ENCODE data around the gene RXRB. TPM values are rescaled to one million over a fixed set of nuclear protein-coding genes. Genes with fewer than 3 reads are reported as not detected.

Gene RXRB
- total RNA-seq, 1 experiment from 2014 or later = 49.9 TPM

- no peak within 1 kb of the TSS for H3K27ac ChIP-seq (ENCODE audit: low read depth, low read length)
- H3K9me3 ChIP-seq (ENCODE audit: control insufficient read depth in 1 of 2, insufficient read depth in 1 of 2, low read depth in 1 of 2, low read length in 2 of 2) = no peaks in the 10 kb centered on the region
- ChIA-PET CTCF (no interaction called here), RAD21 (ENCODE audit: low non-redundant PET in 1 of 2, low total read pairs in 2 of 2, uncharacterized antibody in 2 of 2, unreplicated experiment in 2 of 2) (no interaction called here), POLR2A (no interaction called here)
- H2AFZ ChIP-seq (ENCODE audit: low read depth, low read length, poor library complexity, severe bottlenecking) = no peak within 1 kb of the TSS
- BruUV-seq (replicated peaks) = no TSS peak
- DNase-seq (ENCODE audit: low read depth, low spot score) (no peak), ATAC-seq (no peak)
- H3K4me1 ChIP-seq (ENCODE audit: control insufficient read depth in 1 of 2, insufficient read depth in 2 of 2, low read length in 2 of 2) = peaks cover 0 to 1% of the 10 kb centered on the region in 2 experiments; a peak in 1 of 4 replicates
- no peak within 1 kb of the TSS for H3K4me3 ChIP-seq (replicated peaks in 1 of 2; ENCODE audit: low read depth in 1 of 2, low read length in 2 of 2)
- H4K20me1 ChIP-seq (ENCODE audit: insufficient read depth) = no peaks in the 10 kb centered on the region
- H3K9me2 ChIP-seq (ENCODE audit: insufficient read depth) = no peaks in the 10 kb centered on the region
- H3K4me2 ChIP-seq (ENCODE audit: low read length) = no peak within 1 kb of the TSS
- no peaks in the 10 kb centered on the region for H3K27me3 ChIP-seq (ENCODE audit: insufficient read depth, low read length)
- no peak for TF ChIP-seq ZFX (IDR thresholded peaks at IDR 0.05)
- no peak for TF ChIP-seq ZNF274 (IDR thresholded peaks at IDR 0.05; ENCODE audit: low read depth, low read length)
- no peak for TF ChIP-seq EZH2 (IDR thresholded peaks at IDR 0.05)
- TF ChIP-seq CEBPB (IDR thresholded peaks at IDR 0.05; ENCODE audit: low read depth) = no peak
- TF ChIP-seq JUND (IDR thresholded peaks at IDR 0.05) = no peak
- no peak for TF ChIP-seq ELF1 (IDR thresholded peaks at IDR 0.05; ENCODE audit: borderline replicate concordance, low read depth)
- TF ChIP-seq ZBTB33 (IDR thresholded peaks at IDR 0.05; ENCODE audit: extremely low read depth, insufficient replicate concordance, low read length) = no peak
- no peak for TF ChIP-seq POLR2A (IDR thresholded peaks at IDR 0.05; ENCODE audit: borderline replicate concordance, extremely low read depth, insufficient read depth, insufficient read length)
- TF ChIP-seq SP1 (IDR thresholded peaks at IDR 0.05; ENCODE audit: low read depth) = no peak
- no peak for TF ChIP-seq TCF7L2 (IDR thresholded peaks at IDR 0.05; ENCODE audit: borderline replicate concordance, extremely low read depth, insufficient read depth, insufficient read length)
- TF ChIP-seq EGR1 (IDR thresholded peaks at IDR 0.05; ENCODE audit: low read depth) = no peak
- no peak for TF ChIP-seq ATF3 (IDR thresholded peaks at IDR 0.05)
- no peak for TF ChIP-seq CTCF (IDR thresholded peaks at IDR 0.05 in 2 of 3, conservative IDR thresholded peaks at IDR 0.05 in 1 of 3; ENCODE audit: borderline replicate concordance in 1 of 3, insufficient read depth in 1 of 3, low read depth in 2 of 3, low read length in 2 of 3)
- TF ChIP-seq SIN3A (IDR thresholded peaks at IDR 0.05; ENCODE audit: low read depth) = no peak
- TF ChIP-seq RAD21 (IDR thresholded peaks at IDR 0.05; ENCODE audit: low read depth) = no peak
- peaks cover 11% of the 10 kb centered on the region; the same call in 1 of the 2 replicates for H3K79me2 ChIP-seq (ENCODE audit: insufficient read depth, low read length)
- intact Hi-C loops (cut with micrococcal nuclease) = no loop called here
- H3K36me3 ChIP-seq (ENCODE audit: control insufficient read depth in 1 of 2, insufficient read depth in 2 of 2, low read length in 2 of 2) = peaks cover 20 to 28% of the 10 kb centered on the region in 2 experiments; a peak in 3 of 4 replicates
- H3K9ac ChIP-seq (ENCODE audit: low read length) = no peak within 1 kb of the TSS
Observed at GRCh38 chr6:33192105-33192646, 8.3 kb downstream of the RXRB start, which contains the start of gene COL11A2. TSS of gene COL11A2 (minus strand) at chr6:33192467. CDS start at chr6:33192240, 227 bp downstream.

Data from HCT116 (cell line).